Motor neuron (in vitro differentiated cells): ENCODE measurements around the gene SCFD2. TPM values are rescaled to one million over a fixed set of nuclear protein-coding genes. Genes with fewer than 3 reads are reported as not detected.

Experiments used
- ATAC-seq, 8 experiments: fragments of 200-7000 bp; cut with Tn5 transposase; replicated peaks in 6 of 8; 2 replicates each; pipeline ENCODE4 v1.8.0; 2021; ENCODE audit warnings: mild to moderate bottlenecking in 8 of 8, moderate library complexity in 8 of 8
- H3K27ac ChIP-seq, 2 donors: fragments of 250-450 bp; sonication (Bioruptor Pico); 2 replicates each; pipeline ENCODE4 v1.9.0; 2021; ENCODE audit warnings: antibody characterized with exemption in 2 of 2, mild to moderate bottlenecking in 2 of 2, moderate library complexity in 1 of 2
- H3K4me1 ChIP-seq, 2 donors: fragments of 250-450 bp; sonication (Bioruptor Pico); replicated peaks in 1 of 2; 2 replicates each; pipeline ENCODE4 v1.6.1; 2021; ENCODE audit warnings: antibody characterized with exemption in 2 of 2, mild to moderate bottlenecking in 2 of 2, moderate library complexity in 1 of 2
- H3K4me3 ChIP-seq, 5 donors: fragments of 250-450 bp; sonication (Bioruptor Pico); 2 replicates each; pipeline ENCODE4 v1.9.0; 2021; ENCODE audit warnings: antibody characterized with exemption in 5 of 5, mild to moderate bottlenecking in 5 of 5, moderate library complexity in 4 of 5
- WGBS, 10 experiments: fragments of 450-650 bp; shearing (Covaris generic); methylation state at CpG; one replicate each; pipeline ENCODE4 v1.0.0; 2022; 5-methylcytosine and 5-hydroxymethylcytosine counted together
- in situ Hi-C, 9 experiments: fragments of 400-800 bp; cut with MboI; loops; one replicate each; pipeline ENCODE4 v1.15.0; 2021; ENCODE audit warnings: low sequenced_read_pairs in 9 of 9, low pct_unique_long_range_greater_than_20kb in 2 of 9; ENCODE audit not compliant: unreplicated experiment in 9 of 9
- total RNA-seq, 8 experiments: library from RNA; unstranded; fragments of 300-600 nt; gene quantifications; 2 replicates each; pipeline versions ENCODE4 v1.2.3 to v1.2.4, GENCODE V29; 2022

The SCFD2 gene
- total RNA-seq, 8 experiments from 2014 or later = 9.0 to 40.3 (median 21.1) TPM

DNA sequence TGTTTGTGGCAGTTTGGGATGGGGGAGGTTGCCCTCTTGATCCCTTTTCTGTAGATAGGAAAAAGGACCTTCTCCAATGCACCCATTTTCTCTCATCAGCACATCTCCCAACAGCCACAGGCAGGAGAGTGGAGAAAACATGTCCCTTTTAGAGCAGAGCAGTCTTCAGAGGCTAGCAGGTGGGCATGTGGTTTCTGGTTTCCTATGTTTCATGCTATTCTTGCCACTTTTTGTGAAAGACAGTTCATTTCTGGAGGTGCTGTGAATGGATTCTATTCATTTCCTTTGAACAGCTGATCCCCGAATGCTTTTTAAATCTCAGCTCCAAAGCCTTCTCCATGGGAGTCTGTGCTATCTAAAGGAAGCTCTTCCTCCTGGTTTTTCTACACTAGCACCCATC is 484.9 kb downstream of the SCFD2 start:
- no peak overlapping the region for H3K4me3 ChIP-seq
- H3K4me1 ChIP-seq = peaks cover 0 to 8% of the 10 kb centered on the region in 2 donors
- no peak overlapping the region for H3K27ac ChIP-seq
- in situ Hi-C loops = no loop called here
- ATAC-seq = no peak
- 29 to 100% (median 82%) methylated on average over 1 of the region's 1 CpG; no CpG with 5 or more reads in 6 of the 10 experiments for WGBS, 10 experiments

DNA sequence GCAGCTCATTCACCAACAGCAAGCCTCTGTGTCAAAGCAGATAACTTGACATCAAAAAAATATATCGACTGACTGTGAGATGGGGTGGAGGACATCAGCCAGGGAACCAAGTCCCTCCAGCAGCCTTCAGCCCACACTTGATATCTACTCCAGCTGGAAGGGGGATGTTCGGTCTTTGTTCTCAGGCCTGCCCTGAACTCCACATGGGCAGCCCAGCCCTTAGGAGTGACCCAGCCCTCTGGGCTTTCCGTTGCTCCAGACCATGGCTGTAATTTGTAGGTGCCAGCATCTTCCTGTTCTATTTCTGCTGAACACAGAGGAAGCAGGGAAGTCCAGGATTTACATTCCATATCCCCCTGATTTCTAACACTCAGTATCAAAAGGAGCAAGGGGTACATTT is 486.4 kb downstream of the SCFD2 start:
- H3K4me1 ChIP-seq = peaks cover 0 to 8% of the 10 kb centered on the region in 2 donors
- in situ Hi-C loops = no loop called here
- H3K4me3 ChIP-seq = no peak overlapping the region
- 80 to 100% (median 92%) methylated on average over 1 to 3 of the region's 3 CpGs; no CpG with 5 or more reads in 3 of the 10 experiments for WGBS, 10 experiments
- peak in 1 of 8 experiments; percentile 77 for ATAC-seq
- no peak overlapping the region for H3K27ac ChIP-seq

DNA sequence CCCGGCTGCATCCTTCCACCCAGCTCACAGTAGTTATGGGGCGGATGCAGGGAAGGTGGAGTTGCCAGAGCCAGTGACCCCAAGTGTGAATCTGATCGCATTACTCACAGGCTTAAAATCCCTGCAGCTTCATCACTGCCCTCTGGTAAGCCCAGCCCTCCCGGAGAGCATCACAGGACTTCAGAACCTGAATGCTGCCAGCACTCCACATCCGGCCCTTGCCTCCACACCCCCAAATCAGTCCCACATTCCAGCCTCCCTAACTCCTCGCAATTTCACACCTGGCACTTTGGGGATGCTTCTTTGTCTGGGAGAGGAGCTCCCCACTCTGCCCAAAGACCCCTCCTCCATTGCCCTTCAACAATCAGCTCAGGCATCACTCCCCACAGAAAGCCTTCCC is 488.2 kb downstream of the SCFD2 start:
- ATAC-seq = no peak
- WGBS, 10 experiments = 67 to 100% (median 100%) methylated on average over 1 to 3 of the region's 6 CpGs; no CpG with 5 or more reads in 5 of the 10 experiments
- no peak overlapping the region for H3K4me3 ChIP-seq

DNA sequence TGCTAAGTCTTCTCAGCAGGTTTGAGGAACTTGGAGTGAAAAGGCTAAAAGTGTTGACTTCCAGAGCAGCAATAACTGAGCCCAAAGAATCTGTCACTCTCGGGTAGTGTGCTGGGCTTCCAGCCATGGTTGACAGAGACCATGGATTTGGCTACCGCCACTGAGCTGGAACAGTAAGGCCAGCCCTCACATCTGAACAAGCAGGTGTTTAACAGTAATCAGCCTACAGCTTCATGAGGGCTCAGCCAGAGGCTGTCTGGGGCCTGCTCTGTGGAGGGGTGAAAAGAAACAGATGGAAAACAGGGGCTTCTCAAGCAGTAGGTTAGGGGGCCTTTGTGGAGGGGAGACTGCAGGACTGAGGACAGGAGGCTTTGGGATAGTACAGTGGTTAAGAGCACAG is 488.8 kb downstream of the SCFD2 start:
- 89 to 100% (median 100%) methylated on average over 1 of the region's 2 CpGs; no CpG with 5 or more reads in 7 of the 10 experiments for WGBS, 10 experiments
- Histone ChIP-seq H3K4me1 (peaks cover 8 to 18% of the 10 kb centered on the region in 2 donors), H3K4me3 (no peak overlapping the region), H3K27ac (no peak overlapping the region)
- in situ Hi-C loops = no loop called here
- no peak for ATAC-seq

More for the DNA sequence above, 488.2 kb downstream of the SCFD2 start:
- peaks cover 8 to 18% of the 10 kb centered on the region in 2 donors for H3K4me1 ChIP-seq
- no peak overlapping the region for H3K27ac ChIP-seq
- in situ Hi-C loops = no loop called here

DNA sequence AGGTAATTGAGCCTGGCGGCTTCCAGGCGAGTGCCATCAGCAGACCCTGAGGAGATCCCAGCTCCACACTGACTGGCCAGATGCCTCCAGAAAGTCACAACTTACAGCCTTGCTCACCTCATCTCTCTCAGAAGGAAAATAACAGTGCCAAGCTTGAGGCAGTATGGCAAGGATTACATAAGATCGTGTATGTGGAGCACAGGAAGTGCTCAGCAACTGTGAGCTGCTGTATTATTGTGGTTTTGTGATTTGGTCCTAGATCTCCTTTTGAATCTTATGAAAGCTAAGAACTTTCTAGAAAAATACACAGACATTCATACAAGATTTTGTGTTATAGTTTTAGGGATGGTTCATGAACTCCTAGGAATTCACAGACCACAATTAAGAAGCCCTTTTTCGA is 489.8 kb downstream of the SCFD2 start:
- Histone ChIP-seq H3K4me1 (peaks cover 8 to 18% of the 10 kb centered on the region in 2 donors), H3K27ac (no peak overlapping the region), H3K4me3 (no peak overlapping the region)
- in situ Hi-C loops = no loop called here
- WGBS, 10 experiments = 75 to 100% (median 90%) methylated on average over 1 to 2 of the region's 4 CpGs; no CpG with 5 or more reads in 6 of the 10 experiments
- no peak for ATAC-seq

DNA sequence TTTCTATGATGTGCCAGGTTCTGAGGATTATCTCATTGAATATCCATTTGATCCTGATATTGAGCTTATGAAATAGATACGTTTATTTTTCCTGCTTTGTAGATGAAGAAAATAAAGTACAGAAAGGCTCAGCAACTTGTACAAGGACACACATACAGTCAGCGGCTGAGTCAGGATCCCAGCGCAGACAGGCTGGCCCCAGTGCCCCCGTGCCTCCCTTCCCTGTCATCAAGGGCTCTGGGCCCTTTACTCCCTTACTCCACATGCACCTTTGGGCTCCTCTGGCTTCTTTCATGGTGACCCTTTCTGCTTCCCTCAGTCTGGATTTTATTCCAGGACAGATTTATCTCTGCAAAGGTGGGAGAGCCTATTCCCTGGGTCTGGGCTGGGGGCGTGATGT is 490.9 kb downstream of the SCFD2 start:
- WGBS, 10 experiments = 82 to 100% (median 93%) methylated on average over 1 to 5 of the region's 5 CpGs; no CpG with 5 or more reads in 2 of the 10 experiments
- H3K4me1 ChIP-seq = peaks cover 8 to 18% of the 10 kb centered on the region in 2 donors
- ATAC-seq = no peak
- no peak overlapping the region for H3K4me3 ChIP-seq
- in situ Hi-C loops = no loop called here
- H3K27ac ChIP-seq = no peak overlapping the region

DNA sequence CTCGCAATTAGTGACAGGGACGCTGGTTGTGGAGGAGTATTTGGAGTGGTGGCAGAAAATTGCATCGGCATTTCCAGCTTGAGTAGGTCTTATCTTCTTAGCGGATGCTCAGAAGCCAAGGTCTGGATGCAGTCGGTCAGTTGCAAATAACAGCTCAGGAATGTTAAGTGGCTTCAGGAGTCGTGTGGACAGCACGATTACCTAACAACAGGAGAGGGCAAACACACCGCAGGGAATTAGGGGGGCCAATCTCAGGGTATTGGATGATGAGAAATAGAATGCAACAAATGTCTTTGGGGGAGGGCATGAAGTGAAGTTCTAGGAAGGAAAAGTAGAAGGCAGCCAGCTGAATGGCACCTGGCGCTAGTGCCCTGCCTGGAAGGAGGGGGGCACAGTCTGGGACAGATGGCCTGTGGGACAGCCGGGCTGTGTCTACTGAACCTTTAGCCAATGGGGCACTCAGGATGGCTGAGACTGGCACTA is 492.0 kb downstream of the SCFD2 start:
- WGBS, 10 experiments = 31 to 100% (median 50%) methylated on average over 1 to 6 of the region's 10 CpGs; no CpG with 5 or more reads in 1 of the 10 experiments
- in situ Hi-C loops = no loop called here
- no peak overlapping the region for H3K27ac ChIP-seq
- H3K4me1 ChIP-seq = peaks cover 13 to 24% of the 10 kb centered on the region in 2 donors
- H3K4me3 ChIP-seq = no peak overlapping the region
- peak in 1 of 8 experiments; percentile 35 for ATAC-seq

DNA sequence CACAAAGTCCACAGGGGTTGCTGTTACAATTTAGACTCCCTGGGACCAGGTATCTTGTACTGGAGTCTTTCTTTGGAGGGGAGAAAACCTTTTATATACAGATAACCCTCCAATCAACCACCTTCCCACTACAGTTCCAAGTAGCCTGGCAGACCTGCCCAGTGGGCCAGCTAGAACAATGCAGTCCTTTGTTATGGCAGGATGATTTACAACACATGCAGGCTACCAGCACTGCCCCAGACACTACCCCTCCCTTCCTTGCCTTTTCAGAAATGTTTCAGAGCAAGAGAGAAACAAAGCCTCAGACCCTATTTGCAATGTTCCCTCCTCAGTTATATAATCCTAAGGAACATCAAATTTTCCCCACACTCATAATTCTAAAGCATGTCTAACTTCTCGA is 492.7 kb downstream of the SCFD2 start:
- ATAC-seq = peak in 5 of 8 experiments; percentile 82 to 91 (median 90)
- H3K27ac ChIP-seq = no peak overlapping the region
- 0 to 100% (median 20%) methylated on average over 1 of the region's 1 CpG; no CpG with 5 or more reads in 4 of the 10 experiments for WGBS, 10 experiments
- H3K4me1 ChIP-seq = peaks cover 14 to 25% of the 10 kb centered on the region in 2 donors
- in situ Hi-C loops = no loop called here
- no peak overlapping the region for H3K4me3 ChIP-seq

DNA sequence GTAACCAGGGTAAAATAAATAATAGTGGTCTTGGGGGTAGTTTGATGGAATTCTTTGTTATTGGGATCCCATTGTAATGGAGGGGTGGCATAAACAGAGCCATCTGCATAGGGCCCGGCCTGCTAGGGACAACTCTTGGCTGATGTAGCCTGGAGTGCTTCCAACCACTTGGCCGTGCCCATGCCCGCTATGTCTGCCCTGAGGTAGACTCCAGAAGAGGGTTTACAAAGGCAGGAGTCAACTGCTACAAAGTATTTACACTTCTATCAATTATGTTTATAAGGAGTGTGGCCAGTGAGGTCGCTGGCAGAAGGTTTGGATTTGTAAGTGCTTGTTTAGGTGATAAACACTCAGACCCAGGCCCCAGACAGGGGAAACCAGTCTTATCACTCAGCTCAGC is 495.6 kb downstream of the SCFD2 start:
- WGBS, 10 experiments = 52 to 100% (median 78%) methylated on average over 1 to 3 of the region's 4 CpGs; no CpG with 5 or more reads in 6 of the 10 experiments
- ATAC-seq = no peak
- in situ Hi-C loops = no loop called here
- no peak overlapping the region for H3K4me3 ChIP-seq
- H3K27ac ChIP-seq = no peak overlapping the region
- peaks cover 16 to 28% of the 10 kb centered on the region in 2 donors for H3K4me1 ChIP-seq

DNA sequence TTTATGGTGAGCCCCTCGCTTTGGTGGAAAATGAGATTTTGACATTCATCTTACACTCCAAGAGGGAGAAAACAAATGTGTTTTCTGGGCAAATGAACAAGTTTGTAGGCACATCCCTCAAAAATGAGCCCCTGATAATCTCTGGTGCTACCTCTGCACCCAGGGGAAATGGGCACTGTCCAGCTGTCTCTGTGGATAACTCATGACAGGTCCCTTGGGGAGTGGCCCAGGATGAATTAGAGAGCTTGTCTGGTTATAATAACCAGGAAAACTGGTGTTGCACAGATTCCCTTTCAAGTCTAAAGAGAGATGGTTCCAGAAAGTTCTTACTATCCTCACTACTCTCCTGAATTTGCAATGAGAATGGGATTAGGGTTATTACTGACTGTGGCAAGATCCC is 496.2 kb downstream of the SCFD2 start:
- WGBS, 10 experiments = 0 to 100% (median 60%) methylated on average over 1 of the region's 1 CpG; no CpG with 5 or more reads in 6 of the 10 experiments
- Histone ChIP-seq H3K4me1 (peaks cover 16 to 28% of the 10 kb centered on the region in 2 donors), H3K27ac (no peak overlapping the region), H3K4me3 (no peak overlapping the region)
- ATAC-seq = peak in 1 of 8 experiments; percentile 20
- in situ Hi-C loops = no loop called here

DNA sequence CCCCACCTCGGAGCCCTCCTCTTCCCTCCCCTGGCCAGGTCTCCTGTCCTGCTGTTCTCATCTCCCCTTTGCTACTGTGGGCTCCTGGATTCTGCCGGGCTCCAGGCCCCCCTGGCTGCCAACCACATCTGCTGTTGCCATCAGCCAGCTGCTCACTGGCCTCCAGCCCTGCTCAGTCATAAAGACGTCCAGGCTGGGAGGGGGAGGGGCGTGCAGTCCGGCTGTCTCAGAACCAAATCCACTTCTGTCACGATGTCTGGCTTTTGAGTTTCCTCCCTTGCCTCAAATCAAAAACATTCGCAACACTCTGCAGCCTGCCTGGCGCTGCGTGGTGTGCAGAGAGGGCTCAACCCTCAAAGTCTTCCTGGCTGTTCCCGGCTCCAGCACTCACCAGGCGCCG is 496.7 kb downstream of the SCFD2 start:
- H3K27ac ChIP-seq = peak overlapping the region in 1 of 2 donors; percentile 27
- peaks cover 16 to 27% of the 10 kb centered on the region in 2 donors for H3K4me1 ChIP-seq
- peak in 7 of 8 experiments; percentile 33 to 81 (median 49) for ATAC-seq
- 47 to 100% (median 75%) methylated on average over 1 to 5 of the region's 12 CpGs; no CpG with 5 or more reads in 4 of the 10 experiments for WGBS, 10 experiments
- no peak overlapping the region for H3K4me3 ChIP-seq
- in situ Hi-C loops = no loop called here

DNA sequence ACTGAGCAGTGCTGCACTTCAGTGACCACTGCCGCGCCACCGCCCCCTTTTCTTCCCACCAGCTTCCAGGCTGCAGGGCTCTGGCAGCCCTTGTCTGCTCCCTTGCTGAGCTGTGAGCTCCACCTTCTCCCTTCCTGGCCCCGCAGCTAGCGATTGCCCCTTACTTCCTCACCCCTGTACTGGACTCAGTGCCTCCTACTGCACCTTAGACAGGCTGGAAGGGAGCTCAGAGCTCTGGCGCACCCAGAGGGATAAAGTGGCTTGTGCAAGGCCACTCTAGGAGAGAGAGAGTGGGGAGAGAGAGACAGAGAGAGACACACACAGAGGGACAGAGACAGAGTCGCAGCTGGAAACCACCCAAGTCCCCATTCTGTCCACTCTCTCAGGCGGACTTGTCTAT is 497.7 kb downstream of the SCFD2 start:
- ATAC-seq = peak in 6 of 8 experiments; percentile 34 to 68 (median 62)
- 0 to 82% (median 60%) methylated on average over 1 to 5 of the region's 8 CpGs; no CpG with 5 or more reads in 3 of the 10 experiments for whole genome bisulfite sequencing, 10 experiments

DNA sequence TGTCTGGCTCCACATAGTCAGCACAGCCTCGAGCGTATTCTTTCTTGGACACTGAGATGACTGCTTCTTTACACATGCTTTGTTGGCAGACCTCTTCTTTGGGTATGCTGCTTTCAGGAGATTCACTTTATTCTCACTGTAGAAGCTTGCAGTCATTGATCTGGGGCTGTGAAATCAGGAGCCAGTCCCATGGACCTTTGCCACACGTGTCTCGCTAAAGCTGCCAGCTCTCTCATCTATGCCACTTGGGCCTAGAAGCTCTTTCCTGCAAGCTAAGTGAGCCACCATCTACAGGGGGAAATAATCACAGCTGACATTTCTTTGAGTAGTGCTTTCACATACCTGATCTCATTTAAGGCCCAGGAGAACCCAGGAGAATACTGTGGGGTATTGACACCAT is 498.7 kb downstream of the SCFD2 start:
- in situ Hi-C loops = no loop called here
- 20 to 100% (median 83%) methylated on average over 1 to 4 of the region's 4 CpGs; no CpG with 5 or more reads in 4 of the 10 experiments for WGBS, 10 experiments
- no peak overlapping the region for H3K27ac ChIP-seq

More for the DNA sequence above, 497.7 kb downstream of the SCFD2 start:
- in situ Hi-C loops = no loop called here
- H3K4me3 ChIP-seq = no peak overlapping the region
- no peak overlapping the region for H3K27ac ChIP-seq
- peaks cover 7 to 23% of the 10 kb centered on the region in 2 donors for H3K4me1 ChIP-seq

DNA sequence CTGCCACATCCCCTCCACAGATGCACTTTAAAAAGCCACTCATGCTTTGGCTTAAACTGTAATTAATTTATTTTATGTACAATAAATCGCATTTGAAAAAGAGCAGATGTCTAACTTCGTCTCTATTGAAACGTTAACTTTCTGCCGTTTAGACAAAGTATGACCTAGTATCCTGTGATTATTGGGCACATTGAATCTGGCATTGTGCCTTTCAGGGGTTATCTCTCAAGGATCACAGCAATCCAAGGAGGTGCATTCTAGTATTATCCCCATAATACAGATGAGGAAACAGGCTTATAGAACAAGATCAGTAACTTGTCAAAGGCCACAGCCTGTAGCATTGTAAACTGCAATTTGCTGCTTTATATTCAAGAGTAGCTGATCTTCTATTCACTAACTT is 499.1 kb downstream of the SCFD2 start:
- no peak overlapping the region for H3K4me3 ChIP-seq
- no peak for ATAC-seq
- WGBS, 10 experiments = 67 to 100% (median 92%) methylated on average over 2 to 4 of the region's 4 CpGs; no CpG with 5 or more reads in 2 of the 10 experiments
- H3K27ac ChIP-seq = no peak overlapping the region
- H3K4me1 ChIP-seq = peaks cover 7 to 25% of the 10 kb centered on the region in 2 donors
- in situ Hi-C loops = no loop called here

More for the DNA sequence above, 498.7 kb downstream of the SCFD2 start:
- ATAC-seq = no peak
- H3K4me1 ChIP-seq = peaks cover 7 to 25% of the 10 kb centered on the region in 2 donors
- H3K4me3 ChIP-seq = no peak overlapping the region
